Right atrium auricular region (tissue), 2 donors: ENCODE data around the gene P2RX2. TPM values are rescaled to one million over a fixed set of nuclear protein-coding genes. Genes with fewer than 3 reads are reported as not detected.

ENCODE experiments used
- DNase-seq: peaks from one replicate; pipeline ENCODE4 v3.0.0-alpha.2; 2019; ENCODE audit warnings: low spot score
- H3K27ac ChIP-seq, 2 donors: fragments of 200-600 bp; sonication (generic); 1 replicate in 1 of 2; 2 replicates in 1 of 2; pipeline ENCODE4 v1.5.1; 2016 to 2019
- H3K27me3 ChIP-seq, 2 donors: fragments of 200-600 bp; sonication (generic); one replicate each; pipeline versions ENCODE4 v1.5.1 to v1.6.0; 2017 to 2019
- H3K36me3 ChIP-seq: fragments of 200-600 bp; sonication (generic); one replicate; pipeline ENCODE4 v1.5.1; 2016
- H3K4me1 ChIP-seq, 2 donors: fragments of 200-600 bp; sonication (generic); one replicate each; pipeline versions ENCODE4 v1.5.1 to v1.6.0; 2017 to 2019
- H3K4me3 ChIP-seq, 2 donors: fragments of 200-600 bp; sonication (generic); 1 replicate in 1 of 2; 2 replicates in 1 of 2; pipeline ENCODE4 v1.5.1; 2017 to 2019; ENCODE audit warnings: mild to moderate bottlenecking in 1 of 2, moderate library complexity in 1 of 2
- H3K9me3 ChIP-seq, 2 donors: fragments of 200-600 bp; sonication (generic); one replicate each; pipeline ENCODE4 v1.5.1; 2019
- total RNA-seq, 2 donors: library from RNA; depleted of rRNA; stranded (reverse); fragments of >200 nt; gene quantifications; one replicate each; pipeline ENCODE4 v1.1.0, GENCODE V29; 2016
- TF ChIP-seq, protein P1 (sequence below), 2 donors: fragments of 200-600 bp; sonication (generic); IDR thresholded peaks; one replicate each; pipeline ENCODE4 v1.5.1; 2019; ENCODE audit warnings: antibody characterized with exemption in 2 of 2

Gene P2RX2
- total RNA-seq, 2 donors from 2014 or later, result not detected

GRCh38 chr12:132600048-132601032, 18.2 kb upstream of the P2RX2 start:
- TF ChIP-seq, protein P1, sequence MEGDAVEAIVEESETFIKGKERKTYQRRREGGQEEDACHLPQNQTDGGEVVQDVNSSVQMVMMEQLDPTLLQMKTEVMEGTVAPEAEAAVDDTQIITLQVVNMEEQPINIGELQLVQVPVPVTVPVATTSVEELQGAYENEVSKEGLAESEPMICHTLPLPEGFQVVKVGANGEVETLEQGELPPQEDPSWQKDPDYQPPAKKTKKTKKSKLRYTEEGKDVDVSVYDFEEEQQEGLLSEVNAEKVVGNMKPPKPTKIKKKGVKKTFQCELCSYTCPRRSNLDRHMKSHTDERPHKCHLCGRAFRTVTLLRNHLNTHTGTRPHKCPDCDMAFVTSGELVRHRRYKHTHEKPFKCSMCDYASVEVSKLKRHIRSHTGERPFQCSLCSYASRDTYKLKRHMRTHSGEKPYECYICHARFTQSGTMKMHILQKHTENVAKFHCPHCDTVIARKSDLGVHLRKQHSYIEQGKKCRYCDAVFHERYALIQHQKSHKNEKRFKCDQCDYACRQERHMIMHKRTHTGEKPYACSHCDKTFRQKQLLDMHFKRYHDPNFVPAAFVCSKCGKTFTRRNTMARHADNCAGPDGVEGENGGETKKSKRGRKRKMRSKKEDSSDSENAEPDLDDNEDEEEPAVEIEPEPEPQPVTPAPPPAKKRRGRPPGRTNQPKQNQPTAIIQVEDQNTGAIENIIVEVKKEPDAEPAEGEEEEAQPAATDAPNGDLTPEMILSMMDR (IDR thresholded peaks at IDR 0.05), result peak; percentile 41 to 74
- Histone ChIP-seq H3K36me3 (no peaks in the 10 kb centered on the region), H3K9me3 (no peaks in the 10 kb centered on the region), H3K27ac (peak overlapping the region in 1 of 2 donors; percentile 9), H3K4me1 (peaks cover 0 to 31% of the 10 kb centered on the region in 2 donors), H3K27me3 (no peaks in the 10 kb centered on the region), H3K4me3 (peak overlapping the region; percentile 30 to 49)
- peak; percentile 73 for DNase-seq

- H3K9me3 ChIP-seq, result no peaks in the 10 kb centered on the region
- H3K36me3 ChIP-seq, result no peaks in the 10 kb centered on the region
- no peaks in the 10 kb centered on the region for H3K27me3 ChIP-seq
- TF ChIP-seq, protein P1 (IDR thresholded peaks at IDR 0.05), result no peak
- H3K4me1 ChIP-seq, result peaks cover 0 to 31% of the 10 kb centered on the region in 2 donors
- no peak overlapping the region for H3K27ac ChIP-seq
- no peak for DNase-seq
- H3K4me3 ChIP-seq, result peak overlapping the region in 1 of 2 donors; percentile 49
Observed at GRCh38 chr12:132601171-132601883, 17.2 kb upstream of the P2RX2 start.

DNA sequence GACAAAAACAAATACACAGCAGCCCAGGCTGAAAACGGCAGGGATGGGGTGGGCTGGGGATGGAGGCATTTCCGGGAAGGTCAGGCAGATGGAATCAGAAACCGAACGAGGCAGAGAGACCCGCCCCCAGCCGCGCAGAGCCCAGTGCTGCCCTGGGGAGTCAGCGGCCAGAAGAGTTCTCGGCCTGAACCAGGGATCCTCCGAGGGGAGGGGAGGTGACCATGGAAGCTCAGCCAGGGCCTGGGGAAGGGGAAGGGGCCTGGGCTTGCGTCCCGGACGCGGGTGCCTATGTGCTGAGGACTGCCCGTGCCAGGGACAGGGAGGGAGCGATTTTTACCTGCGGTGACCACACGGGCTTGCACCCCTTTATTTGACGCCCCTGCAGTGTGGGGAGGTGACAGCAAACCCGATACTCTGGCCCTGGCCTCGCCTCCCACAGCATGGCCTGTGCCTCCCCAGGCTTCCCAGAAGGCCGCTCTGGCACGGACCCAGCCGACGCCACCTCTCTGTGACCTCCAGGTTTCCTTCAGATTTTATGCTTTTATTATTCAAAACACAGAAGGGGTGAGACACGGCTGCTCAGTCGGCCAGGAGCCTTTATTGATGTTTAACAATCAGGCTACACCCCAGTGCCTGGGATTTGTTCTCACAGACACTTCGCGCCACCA, 15.9 kb upstream of the P2RX2 start:
- peaks cover 0 to 27% of the 10 kb centered on the region in 2 donors for H3K4me1 ChIP-seq
- no peaks in the 10 kb centered on the region for H3K9me3 ChIP-seq
- peak overlapping the region in 1 of 2 donors; percentile 43 for H3K4me3 ChIP-seq
- DNase-seq, result no peak
- peak overlapping the region in 1 of 2 donors; percentile 57 for H3K27ac ChIP-seq
- no peaks in the 10 kb centered on the region for H3K36me3 ChIP-seq
- H3K27me3 ChIP-seq, result no peaks in the 10 kb centered on the region
- TF ChIP-seq, protein P1 (IDR thresholded peaks at IDR 0.05), result no peak

- Histone ChIP-seq H3K36me3 (no peaks in the 10 kb centered on the region), H3K4me3 (peak overlapping the region; percentile 21 to 43), H3K27ac (peak overlapping the region; percentile 43 to 57), H3K4me1 (peaks cover 0 to 27% of the 10 kb centered on the region in 2 donors), H3K9me3 (no peaks in the 10 kb centered on the region), H3K27me3 (no peaks in the 10 kb centered on the region)
- TF ChIP-seq, protein P1 (IDR thresholded peaks at IDR 0.05), result no peak
- DNase-seq, result no peak
Observed at GRCh38 chr12:132603240-132604150, 15.1 kb upstream of the P2RX2 start.
